ENCODE results near the gene IL1R2. TPM values are rescaled to one million over a fixed set of nuclear protein-coding genes. Genes with fewer than 3 reads are reported as not detected.
A peak's percentile ranks its signal among the peaks of the same experiment; 100 is the strongest.

The IL1R2 gene
- total and polyA plus RNA-seq, 2 of the 13 experiments (the other 11 are each of a cell fraction or from before 2014, with no cell fraction given): 3.6 to 7.3 TPM

DNA sequence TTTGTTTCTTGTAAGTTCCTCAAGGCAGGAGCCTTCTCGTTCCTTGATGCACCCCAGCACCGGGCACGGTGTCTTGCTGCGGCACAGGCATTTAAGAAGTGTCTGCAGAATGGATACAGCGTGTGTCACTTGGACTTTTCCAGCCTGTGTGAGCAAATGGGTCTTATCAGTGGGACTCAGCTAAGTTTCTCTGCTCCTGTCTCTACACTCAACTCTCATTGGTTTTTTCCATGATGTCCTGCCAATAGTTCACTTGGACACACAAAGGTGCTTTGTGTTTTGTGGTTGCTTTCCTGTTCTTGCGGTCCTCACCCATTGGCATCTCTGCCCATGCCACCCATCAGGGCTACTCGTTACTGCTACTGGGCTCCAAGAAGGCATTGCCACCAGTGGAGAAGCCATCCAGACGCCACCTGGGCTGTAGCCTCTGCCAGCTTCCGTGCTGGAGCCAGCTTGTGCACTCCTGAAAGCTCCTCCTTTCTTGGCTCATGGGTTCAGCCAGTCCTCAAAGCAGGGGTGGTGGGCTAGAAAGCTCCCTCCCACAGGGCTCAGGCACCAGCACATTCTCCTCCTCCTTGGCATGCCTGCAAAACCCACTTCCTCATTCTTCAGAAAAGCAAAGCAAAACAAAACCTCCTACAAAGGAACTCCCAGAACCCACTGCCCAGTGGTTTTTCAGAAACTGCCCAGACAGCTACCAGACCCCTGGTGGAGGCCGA lies 41.4 kb downstream of the IL1R2 start (continued):
- no peak for TF ChIP-seq ZSCAN31 (CRISPR knock-in tag; IDR thresholded peaks at IDR 0.05; ENCODE audit: low read depth)
- TF ChIP-seq YY1 (IDR thresholded peaks at IDR 0.05; ENCODE audit: insufficient read depth, insufficient replicate concordance, low read depth, low read length): no peak
- TF ChIP-seq, protein P1, sequence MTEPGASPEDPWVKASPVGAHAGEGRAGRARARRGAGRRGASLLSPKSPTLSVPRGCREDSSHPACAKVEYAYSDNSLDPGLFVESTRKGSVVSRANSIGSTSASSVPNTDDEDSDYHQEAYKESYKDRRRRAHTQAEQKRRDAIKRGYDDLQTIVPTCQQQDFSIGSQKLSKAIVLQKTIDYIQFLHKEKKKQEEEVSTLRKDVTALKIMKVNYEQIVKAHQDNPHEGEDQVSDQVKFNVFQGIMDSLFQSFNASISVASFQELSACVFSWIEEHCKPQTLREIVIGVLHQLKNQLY (CRISPR knock-in tag; IDR thresholded peaks at IDR 0.05): no peak
- TF ChIP-seq WIZ (CRISPR knock-in tag; IDR thresholded peaks at IDR 0.05): no peak; the same call in 1 of the 2 replicates
- TF ChIP-seq HNF4A (CRISPR knock-in tag; IDR thresholded peaks at IDR 0.05): no peak
- TF ChIP-seq RXRA (CRISPR knock-in tag; IDR thresholded peaks at IDR 0.05): peak; percentile 71; the same call in 1 of the 2 replicates
- TF ChIP-seq MAF1 (CRISPR knock-in tag; IDR thresholded peaks at IDR 0.05; ENCODE audit: borderline replicate concordance): no peak
- TF ChIP-seq ISL2 (CRISPR knock-in tag; IDR thresholded peaks at IDR 0.05): 0 out of 2 replicates have a peak, but pooled peaks have one; percentile 40
- TF ChIP-seq ZNF619 (CRISPR knock-in tag; IDR thresholded peaks at IDR 0.05): peak; percentile 87
- peak; percentile 46 for TF ChIP-seq AFF4 (CRISPR knock-in tag; IDR thresholded peaks at IDR 0.05)
- 0 out of 2 replicates have a peak, but pooled peaks have one; percentile 48 for TF ChIP-seq ZMYM2 (CRISPR knock-in tag; IDR thresholded peaks at IDR 0.05)
- TF ChIP-seq ZNF44 (CRISPR knock-in tag; IDR thresholded peaks at IDR 0.05): no peak
- no peak for TF ChIP-seq ZNF557 (CRISPR knock-in tag; IDR thresholded peaks at IDR 0.05)
- no peak for TF ChIP-seq CAMTA2 (CRISPR knock-in tag; IDR thresholded peaks at IDR 0.05; ENCODE audit: borderline replicate concordance)
- no peak for TF ChIP-seq PRDM15 (CRISPR knock-in tag; IDR thresholded peaks at IDR 0.05)
- TF ChIP-seq ZNF629 (CRISPR knock-in tag; conservative IDR thresholded peaks at IDR 0.05): peak; percentile 49
- TF ChIP-seq, protein P2, sequence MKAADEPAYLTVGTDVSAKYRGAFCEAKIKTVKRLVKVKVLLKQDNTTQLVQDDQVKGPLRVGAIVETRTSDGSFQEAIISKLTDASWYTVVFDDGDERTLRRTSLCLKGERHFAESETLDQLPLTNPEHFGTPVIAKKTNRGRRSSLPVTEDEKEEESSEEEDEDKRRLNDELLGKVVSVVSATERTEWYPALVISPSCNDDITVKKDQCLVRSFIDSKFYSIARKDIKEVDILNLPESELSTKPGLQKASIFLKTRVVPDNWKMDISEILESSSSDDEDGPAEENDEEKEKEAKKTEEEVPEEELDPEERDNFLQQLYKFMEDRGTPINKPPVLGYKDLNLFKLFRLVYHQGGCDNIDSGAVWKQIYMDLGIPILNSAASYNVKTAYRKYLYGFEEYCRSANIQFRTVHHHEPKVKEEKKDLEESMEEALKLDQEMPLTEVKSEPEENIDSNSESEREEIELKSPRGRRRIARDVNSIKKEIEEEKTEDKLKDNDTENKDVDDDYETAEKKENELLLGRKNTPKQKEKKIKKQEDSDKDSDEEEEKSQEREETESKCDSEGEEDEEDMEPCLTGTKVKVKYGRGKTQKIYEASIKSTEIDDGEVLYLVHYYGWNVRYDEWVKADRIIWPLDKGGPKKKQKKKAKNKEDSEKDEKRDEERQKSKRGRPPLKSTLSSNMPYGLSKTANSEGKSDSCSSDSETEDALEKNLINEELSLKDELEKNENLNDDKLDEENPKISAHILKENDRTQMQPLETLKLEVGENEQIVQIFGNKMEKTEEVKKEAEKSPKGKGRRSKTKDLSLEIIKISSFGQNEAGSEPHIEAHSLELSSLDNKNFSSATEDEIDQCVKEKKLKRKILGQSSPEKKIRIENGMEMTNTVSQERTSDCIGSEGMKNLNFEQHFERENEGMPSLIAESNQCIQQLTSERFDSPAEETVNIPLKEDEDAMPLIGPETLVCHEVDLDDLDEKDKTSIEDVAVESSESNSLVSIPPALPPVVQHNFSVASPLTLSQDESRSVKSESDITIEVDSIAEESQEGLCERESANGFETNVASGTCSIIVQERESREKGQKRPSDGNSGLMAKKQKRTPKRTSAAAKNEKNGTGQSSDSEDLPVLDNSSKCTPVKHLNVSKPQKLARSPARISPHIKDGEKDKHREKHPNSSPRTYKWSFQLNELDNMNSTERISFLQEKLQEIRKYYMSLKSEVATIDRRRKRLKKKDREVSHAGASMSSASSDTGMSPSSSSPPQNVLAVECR (CRISPR knock-in tag; IDR thresholded peaks at IDR 0.05; ENCODE audit: borderline replicate concordance): peak; percentile 12; the same call in 1 of the 2 replicates
